ENCODE data around the gene LRRC43. TPM values are rescaled to one million over a fixed set of nuclear protein-coding genes. Genes with fewer than 3 reads are reported as not detected.

The LRRC43 gene
- total and polyA plus RNA-seq, 4 donors = 0.03 to 0.67 (median 0.13) TPM; not detected in 1

GRCh38 chr12:122135437-122136031 is 47.4 kb upstream of the LRRC43 start:
- Histone ChIP-seq H3K27me3 (ENCODE audit: control insufficient read depth in 4 of 4, insufficient read depth in 4 of 4, low read length in 3 of 4) (no peaks in the 10 kb centered on the region), H3K4me1 (ENCODE audit: control insufficient read depth in 4 of 4, insufficient read depth in 4 of 4, low read length in 3 of 4) (peaks cover 0 to 13% (median 6%) of the 10 kb centered on the region in 4 donors), H3K27ac (ENCODE audit: low read depth in 1 of 2, low read length in 2 of 2) (no peak overlapping the region), H3K9ac (ENCODE audit: low read depth in 1 of 2, low read length in 2 of 2) (no peak overlapping the region), H3K36me3 (ENCODE audit: control insufficient read depth in 4 of 4, insufficient read depth in 3 of 4, low read depth in 1 of 4, low read length in 3 of 4) (peaks cover 6 to 45% (median 13%) of the 10 kb centered on the region in 4 donors), H3K9me3 (ENCODE audit: control insufficient read depth in 4 of 4, low read length in 3 of 4) (no peaks in the 10 kb centered on the region), H3K4me3 (ENCODE audit: low read depth in 1 of 3, low read length in 3 of 3) (no peak overlapping the region)
- 96% methylated on average over 18 of the region's 18 CpGs for WGBS
- no peak for DNase-seq (ENCODE audit: low spot score)
- TF ChIP-seq RXRA (IDR thresholded peaks at IDR 0.05) (no peak), MAX (IDR thresholded peaks at IDR 0.05) (no peak), SP1 (IDR thresholded peaks at IDR 0.05) (no peak), FOXA2 (IDR thresholded peaks at IDR 0.05) (no peak), EGR1 (IDR thresholded peaks at IDR 0.05; ENCODE audit: low read depth in 2 of 2) (no peak), ATF3 (IDR thresholded peaks at IDR 0.05) (no peak), ZBTB33 (IDR thresholded peaks at IDR 0.05) (no peak), TAF1 (conservative IDR thresholded peaks at IDR 0.05) (no peak), GABPA (IDR thresholded peaks at IDR 0.05 in 1 of 2, conservative IDR thresholded peaks at IDR 0.05 in 1 of 2) (no peak), CTCF (IDR thresholded peaks at IDR 0.05; ENCODE audit: low read depth, low read length, missing input control) (no peak), NR2F2 (IDR thresholded peaks at IDR 0.05) (no peak), REST (IDR thresholded peaks at IDR 0.05) (no peak), YY1 (IDR thresholded peaks at IDR 0.05) (no peak), FOXA1 (IDR thresholded peaks at IDR 0.05) (no peak)

GRCh38 chr12:122137229-122137628 is 45.7 kb upstream of the LRRC43 start:
- 86% methylated on average over 10 of the region's 10 CpGs for WGBS
- peaks cover 15 to 56% (median 28%) of the 10 kb centered on the region in 4 donors for H3K36me3 ChIP-seq (ENCODE audit: control insufficient read depth in 4 of 4, insufficient read depth in 3 of 4, low read depth in 1 of 4, low read length in 3 of 4)
- TF ChIP-seq NR2F2 (IDR thresholded peaks at IDR 0.05) = no peak
- no peak for TF ChIP-seq EGR1 (IDR thresholded peaks at IDR 0.05; ENCODE audit: low read depth in 2 of 2)
- TF ChIP-seq JUND (IDR thresholded peaks at IDR 0.05) = no peak
- H3K9ac ChIP-seq (ENCODE audit: low read depth in 1 of 2, low read length in 2 of 2) = no peak overlapping the region
- peaks cover 0 to 10% (median 5%) of the 10 kb centered on the region in 4 donors for H3K4me1 ChIP-seq (ENCODE audit: control insufficient read depth in 4 of 4, insufficient read depth in 4 of 4, low read length in 3 of 4)
- no peak overlapping the region for H3K4me3 ChIP-seq (ENCODE audit: low read depth in 1 of 3, low read length in 3 of 3)
- H3K27me3 ChIP-seq (ENCODE audit: control insufficient read depth in 4 of 4, insufficient read depth in 4 of 4, low read length in 3 of 4) = no peaks in the 10 kb centered on the region
- no peak for DNase-seq (ENCODE audit: low spot score)
- no peaks in the 10 kb centered on the region for H3K9me3 ChIP-seq (ENCODE audit: control insufficient read depth in 4 of 4, low read length in 3 of 4)
- no peak overlapping the region for H3K27ac ChIP-seq (ENCODE audit: low read depth in 1 of 2, low read length in 2 of 2)
